Measurements from ENCODE around the gene SUGCT.

SUGCT gene

DNA sequence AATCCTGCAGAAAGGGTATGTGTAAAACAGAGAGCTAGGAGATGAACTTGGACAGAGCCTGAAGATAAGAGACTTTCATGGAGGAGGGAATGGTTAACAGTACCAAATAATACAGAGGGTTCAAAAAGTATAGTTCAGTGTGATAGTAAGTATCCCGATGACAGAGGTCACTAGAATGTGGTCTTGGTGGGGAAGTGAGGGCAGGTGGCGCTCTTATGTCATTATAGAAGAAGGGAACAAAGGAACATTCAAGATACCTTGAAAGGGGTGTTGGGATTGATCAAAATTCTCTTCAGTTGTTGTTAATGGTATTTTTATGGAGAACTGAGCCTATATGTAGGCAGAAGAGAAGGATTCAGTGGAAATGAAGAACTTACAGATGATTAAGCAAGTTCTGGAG, 312.5 kb downstream of the SUGCT start:
- DNase-seq (ENCODE audit: insufficient read length, low spot score): no peak
- FAIRE-seq: no peak

DNA sequence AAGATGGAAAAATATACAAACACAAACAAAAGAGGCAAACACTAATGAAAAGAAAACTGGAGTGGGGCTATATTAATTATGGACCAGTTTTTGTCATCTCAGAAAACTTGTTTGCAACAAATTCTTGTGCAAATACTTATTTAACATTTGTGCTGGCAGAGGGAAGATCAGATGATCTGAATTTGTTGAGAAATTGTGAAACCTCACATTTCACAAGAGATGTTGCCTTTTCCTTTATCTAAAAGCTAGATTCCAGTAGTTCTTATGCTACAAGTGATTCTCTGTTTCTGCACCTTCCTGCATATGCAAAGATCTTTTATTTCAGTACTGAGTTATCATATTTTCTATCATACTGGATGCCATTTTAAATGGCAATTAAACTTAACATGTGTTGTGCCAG, 320.7 kb downstream of the SUGCT start:
- no peak for FAIRE-seq
- DNase-seq (ENCODE audit: insufficient read length, low spot score): no peak

DNA sequence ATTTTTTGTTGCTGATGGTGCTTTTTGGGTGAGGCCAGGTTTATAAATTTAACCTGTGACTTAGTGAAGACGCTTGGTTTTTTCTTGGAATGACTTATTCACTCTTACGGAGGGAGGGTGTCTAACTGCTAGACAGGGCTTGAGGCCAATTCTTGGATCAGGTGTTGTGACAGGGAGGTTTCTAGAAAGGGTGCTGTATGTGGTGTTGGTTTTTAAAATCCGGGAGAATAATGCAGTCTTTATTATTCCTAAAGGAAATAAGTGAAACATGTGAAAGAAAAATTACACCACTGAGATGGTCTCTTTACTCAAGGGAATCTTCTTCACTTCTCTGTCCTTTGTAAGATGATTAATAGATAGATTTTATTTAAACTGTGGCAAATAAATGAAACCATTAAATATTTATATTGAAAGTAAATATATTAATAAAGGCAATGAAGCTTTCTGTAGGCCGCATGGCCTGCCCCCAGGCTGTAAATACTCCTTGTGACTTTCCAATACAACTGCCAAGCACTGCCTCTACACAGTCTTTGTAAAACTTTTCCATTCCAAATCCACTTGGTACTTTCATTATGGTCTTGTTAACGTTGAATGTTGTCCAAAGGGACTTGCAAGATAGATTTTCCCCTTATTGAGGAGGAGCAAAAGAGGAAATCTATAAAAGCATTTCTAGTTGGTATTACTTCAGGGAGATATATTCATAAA, 323.1 kb downstream of the SUGCT start:
- DNase-seq (ENCODE audit: insufficient read length, low spot score) (no peak), FAIRE-seq (no peak)

DNA sequence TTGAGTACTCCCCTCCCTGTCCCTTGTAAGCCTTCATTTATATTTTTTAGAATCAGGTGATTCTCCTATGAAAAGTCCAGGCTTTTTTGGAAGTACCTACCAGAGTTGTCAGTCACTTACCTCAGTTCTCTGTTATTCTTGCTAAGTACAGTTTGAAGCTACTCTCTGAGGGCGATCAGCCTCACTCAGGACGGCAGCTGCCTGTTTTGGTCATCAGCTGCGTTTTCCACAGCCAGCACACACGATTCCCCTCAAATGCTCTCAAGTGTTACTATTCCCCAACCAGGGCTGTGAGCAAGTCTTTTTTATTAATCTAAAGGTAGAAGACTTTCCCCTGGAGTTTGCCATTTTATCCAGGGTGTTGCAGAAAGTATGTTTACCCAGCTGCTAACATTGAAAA, 328.6 kb downstream of the SUGCT start:
- FAIRE-seq (no peak), DNase-seq (ENCODE audit: insufficient read length, low spot score) (no peak)

DNA sequence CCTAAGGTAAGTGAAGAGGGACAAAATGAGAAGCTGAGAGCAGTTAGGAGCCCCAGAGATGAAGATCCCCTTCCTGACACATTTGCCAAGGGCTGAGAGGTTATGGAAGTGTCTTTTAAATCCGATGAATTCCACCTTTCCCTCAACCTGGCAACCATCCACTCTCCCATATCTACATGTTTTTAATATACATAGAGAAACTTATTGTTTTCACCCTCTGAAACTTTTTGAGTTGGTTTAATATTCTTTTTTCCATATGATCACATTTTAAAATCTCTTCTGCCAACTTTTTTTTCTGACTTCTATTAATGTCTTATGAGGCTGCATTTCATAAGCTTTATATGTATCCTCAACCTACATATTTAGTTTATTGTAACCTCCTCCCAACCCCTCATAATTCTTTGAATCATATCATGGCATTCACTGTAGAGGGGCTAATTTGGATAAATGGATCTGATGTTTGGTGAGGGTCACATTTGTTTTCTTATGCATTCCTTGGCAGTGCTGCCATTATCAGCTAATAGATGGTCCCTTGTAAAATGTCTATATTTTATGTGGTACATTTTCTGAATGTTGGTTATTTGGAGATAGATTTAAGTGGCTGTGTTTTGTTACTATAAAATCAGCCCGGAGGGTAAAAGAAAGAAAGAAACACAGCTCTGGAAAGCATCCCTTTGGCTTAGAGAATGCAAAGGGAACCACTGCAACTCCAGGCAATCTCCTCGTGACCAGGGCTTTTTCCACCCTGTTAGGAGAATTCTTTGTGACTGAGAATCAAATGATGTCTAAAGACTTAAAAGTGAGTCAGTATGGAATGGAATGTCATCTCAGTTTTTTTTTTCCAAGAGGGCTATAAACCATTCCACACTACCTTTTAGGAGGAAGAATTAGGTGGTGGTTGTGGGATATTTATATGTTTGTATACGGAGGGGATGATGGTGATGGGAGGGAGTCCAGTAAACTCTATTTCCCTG, 334.4 kb downstream of the SUGCT start:
- no peak for FAIRE-seq
- no peak for DNase-seq (ENCODE audit: insufficient read length, low spot score)

DNA sequence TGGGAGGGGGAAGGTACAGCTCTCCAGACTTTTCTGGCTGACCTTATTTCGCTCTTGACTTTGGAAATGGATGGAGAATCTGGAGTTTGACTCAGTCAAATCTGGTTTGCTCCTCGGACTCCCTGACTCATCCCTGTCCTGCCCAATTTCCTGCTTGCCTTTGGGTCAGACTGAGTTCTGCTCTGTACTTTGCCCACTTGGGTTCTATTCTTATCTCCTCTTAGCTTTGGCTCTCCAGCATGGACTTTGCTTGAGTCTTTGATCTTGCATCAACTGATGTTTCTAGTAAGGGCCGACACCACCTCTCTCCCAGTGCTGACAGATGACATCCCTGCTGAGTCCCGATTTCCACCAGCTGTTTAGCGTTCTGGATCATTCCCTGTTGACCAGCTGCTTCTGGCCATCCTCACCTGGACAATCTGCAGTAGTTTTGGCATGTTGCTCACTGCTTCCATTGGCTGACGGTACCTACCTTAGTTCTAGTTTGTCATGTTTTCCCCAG, 335.3 kb downstream of the SUGCT start:
- no peak for DNase-seq (ENCODE audit: insufficient read length, low spot score)
- FAIRE-seq: no peak

DNA sequence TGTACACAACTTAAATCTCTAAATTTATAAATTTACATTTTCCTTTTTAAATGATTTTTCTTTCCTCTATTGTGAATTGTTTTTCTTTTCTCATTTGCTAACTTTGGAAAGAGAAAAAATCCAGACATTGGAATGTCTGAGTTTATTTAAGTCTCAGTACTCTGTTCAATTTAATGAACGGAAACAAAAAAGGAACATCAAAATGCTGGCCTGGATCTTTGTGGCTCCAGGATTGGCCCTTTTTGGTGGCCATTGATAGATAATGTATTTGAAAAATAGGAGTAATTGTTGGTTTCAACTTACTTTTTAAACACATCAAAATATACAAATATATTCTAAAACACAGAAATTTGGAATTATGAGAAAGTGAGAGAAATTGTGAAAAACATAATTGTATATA, 336.0 kb downstream of the SUGCT start:
- no peak for DNase-seq (ENCODE audit: insufficient read length, low spot score)
- no peak for FAIRE-seq

DNA sequence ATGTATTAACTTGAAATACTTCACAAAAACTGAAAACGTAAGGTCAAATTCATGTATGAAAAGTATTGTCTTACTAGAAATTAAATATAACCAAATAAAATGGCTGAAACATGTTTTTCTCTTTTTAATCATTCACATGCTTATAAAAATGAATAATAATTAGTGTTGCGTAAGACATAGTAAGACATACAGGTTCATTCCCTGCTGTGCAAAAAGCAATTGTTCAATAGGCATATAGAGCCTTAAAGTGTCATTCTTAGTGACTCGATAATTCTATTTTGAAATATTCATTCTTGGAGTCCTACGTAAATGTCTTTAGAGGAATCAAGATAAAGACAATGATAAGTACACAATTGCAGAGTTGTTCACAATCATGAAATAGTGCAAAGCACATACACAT, 337.1 kb downstream of the SUGCT start:
- no peak for FAIRE-seq
- no peak for DNase-seq (ENCODE audit: insufficient read length, low spot score)

DNA sequence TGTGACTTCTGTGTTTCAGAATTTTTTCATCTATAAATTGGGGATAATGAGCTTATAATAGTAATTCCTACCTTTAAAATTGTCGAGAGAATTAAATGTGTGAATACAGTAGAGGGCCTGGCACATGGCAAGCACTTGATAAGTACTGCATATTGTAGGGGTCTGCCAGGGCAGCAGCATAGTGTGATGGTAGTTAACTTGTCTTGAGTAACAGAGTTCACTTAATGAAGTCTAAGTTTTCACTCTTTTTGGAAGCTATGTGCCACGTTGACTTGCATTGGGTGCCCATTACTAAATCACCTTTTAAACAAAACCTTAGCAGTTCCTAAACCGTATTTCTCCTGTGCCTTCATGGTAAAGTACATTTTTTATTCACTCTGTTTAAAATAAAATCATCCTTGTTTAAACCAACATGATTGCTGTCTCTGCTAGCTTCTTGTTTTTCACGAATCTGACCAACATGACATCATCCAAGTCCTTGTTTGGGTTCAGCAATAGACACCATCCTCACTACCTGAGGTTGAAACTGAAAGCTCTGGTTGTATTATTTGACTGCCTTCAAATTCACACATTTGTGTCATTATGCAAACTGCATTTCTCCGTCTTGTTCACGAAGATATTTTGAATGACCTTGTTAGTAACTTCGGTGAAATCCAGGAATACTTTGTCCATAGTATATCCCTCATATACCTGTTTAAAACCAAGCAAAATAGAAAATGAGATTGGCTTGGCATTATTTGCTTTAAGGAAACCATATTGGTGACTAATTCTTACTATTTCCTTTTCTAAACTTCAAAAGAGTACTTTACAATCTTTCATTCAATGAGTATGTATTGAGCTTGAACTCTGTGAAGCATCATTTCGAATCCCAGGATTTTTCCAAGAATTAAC, 340.2 kb downstream of the SUGCT start:
- DNase-seq (ENCODE audit: insufficient read length, low spot score) (peak; percentile 21), FAIRE-seq (peak; percentile 67)

DNA sequence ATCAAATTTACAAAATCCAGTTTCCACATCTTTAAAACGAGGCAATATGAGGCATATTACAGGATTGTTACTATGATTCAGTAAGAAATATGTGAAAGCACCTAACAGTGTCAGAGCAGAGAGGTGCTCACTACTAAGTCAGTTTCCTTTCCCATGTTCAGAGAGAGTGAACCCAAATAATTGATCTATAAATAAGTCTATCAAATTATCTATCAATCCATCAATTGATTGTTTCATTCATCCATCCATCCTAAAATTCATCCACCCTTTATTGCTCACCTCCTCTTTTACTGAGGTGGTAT, 340.8 kb downstream of the SUGCT start:
- DNase-seq (ENCODE audit: insufficient read length, low spot score): no peak
- FAIRE-seq: no peak

DNA sequence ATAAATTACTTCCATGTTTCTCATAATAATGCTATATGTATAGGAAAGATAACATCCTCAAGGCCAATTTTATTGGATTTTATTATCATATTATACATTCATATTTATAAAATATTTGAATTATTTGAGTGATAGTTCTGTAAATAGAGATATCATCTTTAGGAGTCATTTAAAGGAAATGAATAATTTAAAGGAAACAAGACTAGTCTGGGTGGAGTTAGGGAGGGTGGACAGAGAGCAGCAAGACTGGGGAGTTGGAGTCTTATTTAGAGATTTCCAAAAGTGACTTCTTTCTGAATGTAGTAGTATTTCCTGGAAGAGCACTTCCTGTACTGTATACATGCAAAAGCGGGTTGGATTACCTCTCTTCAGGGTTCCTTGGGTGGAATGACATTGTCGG, 342.3 kb downstream of the SUGCT start:
- no peak for FAIRE-seq
- DNase-seq (ENCODE audit: insufficient read length, low spot score): no peak

DNA sequence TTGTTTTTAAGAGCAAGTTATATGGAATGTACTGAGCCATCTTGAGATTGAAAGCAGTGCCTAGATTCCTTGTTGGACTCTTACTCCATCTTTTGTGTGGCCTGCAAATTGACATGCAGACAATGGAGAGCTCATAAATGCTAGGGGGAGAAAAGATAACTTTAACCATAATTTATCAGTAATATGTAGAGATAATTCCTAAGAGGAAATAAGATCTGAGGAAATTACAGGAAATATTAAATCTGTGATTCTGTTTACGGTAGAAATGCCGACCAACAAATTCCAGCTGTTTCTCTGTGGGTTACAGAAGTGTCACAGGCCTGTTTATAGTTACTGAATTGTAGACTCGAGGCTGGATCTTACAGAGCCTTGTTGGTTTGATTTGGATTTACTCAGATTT, 348.0 kb downstream of the SUGCT start:
- FAIRE-seq: no peak
- DNase-seq (ENCODE audit: insufficient read length, low spot score): no peak

DNA sequence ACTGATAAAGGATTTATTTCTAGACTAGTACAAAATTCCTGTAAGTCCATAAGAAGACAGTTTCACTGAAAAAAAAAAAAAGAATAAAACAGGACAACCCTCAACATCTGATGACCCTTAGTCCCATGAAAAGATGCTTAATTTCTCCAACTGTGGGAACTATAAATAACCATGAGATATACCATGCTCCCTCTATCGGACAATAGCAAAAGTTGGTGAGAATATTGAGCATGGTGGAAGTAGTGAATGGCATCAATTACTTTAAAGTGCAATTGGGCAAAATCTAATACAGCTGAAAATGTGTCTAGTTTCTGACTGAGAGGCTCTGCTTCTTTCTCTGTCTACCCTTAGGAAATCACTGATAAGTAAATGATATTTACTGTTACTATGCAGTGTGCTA, 348.8 kb downstream of the SUGCT start:
- DNase-seq (ENCODE audit: insufficient read length, low spot score) (no peak), FAIRE-seq (no peak)

DNA sequence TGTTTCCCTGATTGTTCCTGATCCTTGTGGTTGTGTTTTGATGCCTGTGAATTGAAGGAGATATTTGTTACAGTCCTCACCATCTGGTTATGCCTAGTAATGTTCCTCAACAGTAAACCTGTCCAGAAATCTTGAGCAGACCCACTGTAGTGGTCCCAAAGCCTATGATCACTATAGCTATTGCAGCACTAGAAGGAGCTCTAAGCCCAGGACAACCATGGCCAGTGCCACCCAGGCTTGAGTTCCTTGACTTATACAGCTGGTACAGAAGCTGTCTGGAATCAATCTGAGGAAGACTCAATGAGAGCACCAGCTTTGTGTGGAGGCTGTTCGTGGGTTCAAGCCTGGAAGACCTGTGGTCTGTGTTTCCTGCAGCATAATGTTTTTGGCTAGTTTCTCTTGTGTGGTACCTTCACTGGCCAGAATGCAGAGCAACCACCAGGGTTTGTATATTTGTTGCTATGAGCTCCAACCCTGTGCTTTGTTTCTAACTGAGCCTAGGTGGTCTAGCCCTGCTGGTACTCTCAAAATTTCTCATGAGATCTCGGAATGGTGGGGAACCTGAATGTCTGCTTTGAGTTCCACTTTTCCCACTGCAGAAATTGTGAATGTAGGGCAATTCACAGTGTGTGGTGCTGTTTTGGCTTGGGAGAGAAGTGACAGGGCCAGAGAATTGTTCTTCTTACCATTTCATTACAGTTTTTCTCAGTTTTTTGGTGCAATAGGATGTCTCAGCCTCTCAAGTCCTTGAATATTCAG, 355.2 kb downstream of the SUGCT start:
- no peak for FAIRE-seq
- no peak for DNase-seq (ENCODE audit: insufficient read length, low spot score)

DNA sequence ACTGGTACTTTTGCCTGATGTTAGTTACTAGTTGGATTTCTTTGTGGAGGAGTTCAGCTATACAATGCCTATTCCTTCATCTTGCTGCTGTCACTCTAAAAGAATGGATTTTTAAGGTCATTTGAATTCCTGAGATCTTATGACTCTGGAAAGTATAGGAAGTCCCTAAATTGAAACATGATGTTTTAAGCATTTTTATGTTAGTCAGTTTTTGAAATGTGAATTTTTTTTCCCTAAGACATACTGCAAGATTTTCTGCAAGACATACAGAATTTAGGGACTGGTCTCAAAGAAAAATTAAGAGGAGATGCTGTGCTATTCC, 355.8 kb downstream of the SUGCT start:
- FAIRE-seq (no peak), DNase-seq (ENCODE audit: insufficient read length, low spot score) (no peak)

DNA sequence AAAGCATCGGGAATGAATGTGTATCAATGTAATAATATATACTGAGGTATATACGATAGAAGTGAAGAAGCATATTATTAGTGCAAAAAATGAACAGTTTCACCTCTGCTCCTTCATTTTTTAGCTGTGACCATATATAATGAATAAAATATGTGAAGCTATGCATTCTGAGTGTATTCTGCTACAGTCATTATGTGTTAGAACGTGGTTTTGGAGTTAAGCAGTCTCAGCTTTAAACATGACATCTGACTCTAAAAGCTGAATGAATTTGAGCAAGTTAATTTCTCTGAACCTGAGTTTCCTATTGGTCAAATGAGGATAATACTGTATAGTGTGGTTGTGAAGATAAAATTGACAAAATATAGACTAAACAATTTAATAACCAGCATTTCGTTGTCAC, 358.1 kb downstream of the SUGCT start:
- no peak for DNase-seq (ENCODE audit: insufficient read length, low spot score)
- no peak for FAIRE-seq

DNA sequence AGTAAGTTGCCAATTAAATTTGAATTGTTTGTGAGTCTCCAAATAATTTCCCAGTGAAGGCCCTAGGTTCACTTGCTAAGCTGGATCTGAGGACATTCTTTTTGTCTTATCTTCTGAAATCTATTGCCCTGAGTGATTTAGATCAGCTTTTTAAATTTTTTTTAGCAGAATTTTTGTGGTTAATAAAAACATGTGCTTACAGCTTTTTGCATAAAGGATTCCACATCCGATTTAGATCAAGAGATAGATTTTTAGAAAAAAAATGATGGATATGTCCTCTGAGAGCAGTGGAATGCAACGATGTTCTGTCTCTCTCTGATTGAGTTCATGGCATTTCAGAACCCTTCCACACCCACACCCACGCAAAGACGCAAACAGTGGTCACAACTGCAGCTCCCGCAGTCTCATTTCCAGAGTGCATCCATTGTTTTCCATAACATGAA, 358.8 kb downstream of the SUGCT start:
- DNase-seq (ENCODE audit: insufficient read length, low spot score) (no peak), FAIRE-seq (no peak)

DNA sequence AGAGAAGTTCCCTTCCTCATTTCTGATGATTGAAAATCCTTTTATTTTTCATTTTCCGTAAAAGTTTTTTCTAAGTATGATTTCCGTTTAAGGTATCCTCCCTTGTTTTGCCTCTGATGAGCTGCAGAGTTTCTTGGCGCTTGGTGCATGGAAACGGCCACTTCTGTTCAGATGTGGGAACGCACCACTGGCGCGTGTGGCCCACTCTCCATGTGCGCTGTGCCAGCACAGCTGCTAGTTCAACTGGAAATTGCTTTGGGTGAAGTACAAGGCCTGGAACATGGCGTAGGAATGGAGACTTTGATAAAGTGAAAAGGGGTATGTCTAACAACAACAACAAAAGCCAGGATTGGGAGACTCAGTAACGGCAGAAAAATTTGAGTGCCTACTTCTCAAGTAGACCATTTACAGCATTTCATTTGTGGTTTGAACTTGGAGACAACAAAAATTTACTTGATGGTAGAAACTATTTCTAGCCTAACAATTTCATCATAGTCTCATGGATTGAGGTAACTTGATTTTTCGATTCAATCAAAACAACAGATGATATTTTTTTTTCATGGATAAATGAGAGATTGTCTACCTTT, 364.2 kb downstream of the SUGCT start:
- no peak for DNase-seq (ENCODE audit: insufficient read length, low spot score)
- FAIRE-seq: no peak

DNA sequence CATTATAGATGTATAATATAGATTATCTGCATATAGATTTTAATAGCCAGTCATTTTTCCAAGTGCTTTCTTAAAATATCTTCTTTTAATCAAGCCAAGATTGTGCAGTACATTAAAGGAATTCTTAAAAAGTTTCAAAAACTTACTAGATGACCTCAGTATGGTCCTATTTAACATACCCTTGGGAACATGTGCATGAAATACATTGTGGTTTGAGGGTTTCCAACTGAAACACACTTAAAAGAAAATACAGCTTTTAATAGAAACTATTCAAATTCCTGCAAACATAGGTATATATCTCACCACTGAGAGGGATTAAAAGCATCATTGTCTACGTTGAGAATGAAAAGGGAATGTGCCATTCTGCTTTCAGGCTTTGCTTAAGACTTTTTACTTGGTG, 364.9 kb downstream of the SUGCT start:
- FAIRE-seq (no peak), DNase-seq (ENCODE audit: insufficient read length, low spot score) (no peak)

DNA sequence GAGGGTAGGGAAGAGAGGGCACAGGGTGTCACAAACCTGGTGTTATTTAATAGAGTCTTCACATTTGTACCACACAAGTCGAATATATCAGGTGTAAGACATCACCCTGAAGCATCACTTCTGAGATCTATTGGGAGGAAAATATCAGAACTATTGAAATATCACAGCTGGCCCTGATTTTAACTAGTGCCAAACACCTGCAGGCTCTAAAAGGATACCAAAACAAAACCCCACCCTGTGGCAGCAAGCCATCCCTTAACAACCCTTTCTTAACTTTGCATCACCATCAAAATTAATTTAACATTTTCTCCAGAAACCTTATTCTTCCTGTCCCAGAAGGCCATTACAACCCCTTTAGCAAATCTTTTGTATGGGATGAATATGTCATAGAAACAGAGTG, 365.4 kb downstream of the SUGCT start:
- FAIRE-seq: no peak
- DNase-seq (ENCODE audit: insufficient read length, low spot score): no peak

Measured in GM19239 (cell line).